GM12878 (cell line): ENCODE results near the gene DCTPP1. TPM values are rescaled to one million over a fixed set of nuclear protein-coding genes. Genes with fewer than 3 reads are reported as not detected.
A peak's percentile ranks its signal among the peaks of the same experiment; 100 is the strongest.

Experiments used
- BMI1 ChIP-seq: fragments of 450-650 bp; IDR thresholded peaks from 2 replicates; pipeline ENCODE4 v1.6.1; 2016; ENCODE audit warnings: mild to moderate bottlenecking, moderate library complexity, borderline replicate concordance
- CBFB ChIP-seq: IDR thresholded peaks from 2 replicates; pipeline ENCODE4 v1.6.1; 2016; ENCODE audit warnings: antibody characterized with exemption, low read depth
- EGR1 ChIP-seq, 2 experiments: IDR thresholded peaks; 1 replicate in 1 of 2; 2 replicates in 1 of 2; pipeline ENCODE4 v1.6.1; 2011 to 2012; ENCODE audit warnings: low read depth in 2 of 2, low read length in 2 of 2, borderline replicate concordance in 1 of 2, mild to moderate bottlenecking in 1 of 2, moderate library complexity in 1 of 2
- GATAD2B ChIP-seq: fragments of 450-650 bp; conservative IDR thresholded peaks from 2 replicates; pipeline ENCODE4 v1.6.1; 2017; ENCODE audit warnings: low read depth, mild to moderate bottlenecking, moderate library complexity
- IKZF1 ChIP-seq: fragments of 450-650 bp; conservative IDR thresholded peaks from 2 replicates; pipeline ENCODE4 v1.6.1; 2017; ENCODE audit warnings: antibody characterized with exemption, mild to moderate bottlenecking
- MTA2 ChIP-seq: fragments of 450-650 bp; IDR thresholded peaks from 2 replicates; pipeline ENCODE4 v1.6.1; 2016; ENCODE audit warnings: low read depth, mild to moderate bottlenecking, moderate library complexity
- MYC ChIP-seq: IDR thresholded peaks from 2 replicates; pipeline ENCODE4 v1.6.1; 2011; ENCODE audit warnings: mild to moderate bottlenecking, low read length, moderate library complexity, inconsistent platforms; ENCODE audit not compliant: insufficient read depth, insufficient replicate concordance, insufficient read length, severe bottlenecking
- PAX5 ChIP-seq: IDR thresholded peaks from 2 replicates; pipeline ENCODE4 v1.6.1; 2011; ENCODE audit warnings: low read depth, low read length, borderline replicate concordance
- POLR2AphosphoS2 ChIP-seq: IDR thresholded peaks from 2 replicates; pipeline ENCODE4 v1.6.1; 2011; ENCODE audit warnings: low read depth, mild to moderate bottlenecking, low read length, improper control_type of control experiment, moderate library complexity
- RB1 ChIP-seq: fragments of 450-650 bp; formaldehyde crosslinking; IDR thresholded peaks from 2 replicates; pipeline ENCODE4 v1.6.1; 2017; ENCODE audit warnings: mild to moderate bottlenecking, borderline replicate concordance
- RUNX3 ChIP-seq: IDR thresholded peaks from 2 replicates; pipeline ENCODE4 v1.6.1; 2012; ENCODE audit warnings: low read length, inconsistent platforms
- SPI1 ChIP-seq: IDR thresholded peaks from 2 replicates; pipeline ENCODE4 v1.6.1; 2011; ENCODE audit warnings: low read depth, mild to moderate bottlenecking, low read length, moderate library complexity, borderline replicate concordance; ENCODE audit not compliant: insufficient read depth
- SREBF1 ChIP-seq: IDR thresholded peaks from 2 replicates; pipeline ENCODE4 v1.6.1; 2012; ENCODE audit warnings: mild to moderate bottlenecking, low read length
- SREBF2 ChIP-seq: IDR thresholded peaks from 2 replicates; pipeline ENCODE4 v1.6.1; 2012; ENCODE audit warnings: mild to moderate bottlenecking, low read length
- TAF1 ChIP-seq: IDR thresholded peaks from 2 replicates; pipeline ENCODE4 v1.6.1; 2011; ENCODE audit warnings: mild to moderate bottlenecking, low read depth, low read length, borderline replicate concordance
- TCF7 ChIP-seq: IDR thresholded peaks from 2 replicates; pipeline ENCODE4 v1.6.1; 2014; ENCODE audit warnings: antibody characterized with exemption, borderline replicate concordance
- ZNF207 ChIP-seq: fragments of 450-650 bp; IDR thresholded peaks from 2 replicates; pipeline ENCODE4 v1.6.1; 2014; ENCODE audit warnings: antibody characterized with exemption, mild to moderate bottlenecking, borderline replicate concordance
- ZNF217 ChIP-seq: fragments of 450-650 bp; IDR thresholded peaks from 2 replicates; pipeline ENCODE4 v1.6.1; 2017; ENCODE audit warnings: antibody characterized with exemption, mild to moderate bottlenecking
- ZSCAN29 ChIP-seq: fragments of 450-650 bp; IDR thresholded peaks from 2 replicates; pipeline ENCODE4 v1.6.1; 2017; ENCODE audit warnings: mild to moderate bottlenecking, moderate library complexity
- ZZZ3 ChIP-seq: IDR thresholded peaks from 2 replicates; pipeline ENCODE4 v1.6.1; 2011; ENCODE audit warnings: low read depth; ENCODE audit not compliant: control insufficient read depth, insufficient read length
- polyA plus RNA-seq, 11 experiments: library from polyadenylated mRNA; depleted of rRNA in 4 of 11; unstranded in 6 of 11; stranded (reverse) in 5 of 11; fragments of >200 nt; fragmentation: Nextera tagmentation in 4 of 11; fragmentation: Illumina TruSeq in 1 of 11; extraction: Ambion mirVana in 4 of 11; extraction: Trizol in 1 of 11; gene quantifications; 1 replicate in 1 of 11; 2 replicates in 10 of 11; pipeline versions ENCODE4 v1.2.1 to v1.2.3, GENCODE V29; 2011 to 2016; ENCODE audit warnings: inconsistent platforms in 2 of 11, missing spikeins in 2 of 11, low read depth in 1 of 11
- total RNA-seq, 4 experiments: library from RNA; depleted of rRNA in 3 of 4; stranded (reverse); fragments of >200 nt in 3 of 4; fragmentation: Illumina TruSeq in 1 of 4; extraction: Trizol in 1 of 4; gene quantifications; 2 replicates each; pipeline versions ENCODE4 v1.2.1 to v1.2.3, GENCODE V29; 2013 to 2021
- TF ChIP-seq, protein P1 (sequence below): IDR thresholded peaks from 2 replicates; pipeline ENCODE4 v1.6.1; 2012; ENCODE audit warnings: low read depth, low read length, improper control_type of control experiment
- TF ChIP-seq, protein P2 (sequence below): IDR thresholded peaks from 2 replicates; pipeline ENCODE4 v1.6.1; 2012; ENCODE audit warnings: low read depth, low read length, improper control_type of control experiment
- TF ChIP-seq, protein P3 (sequence below): fragments of 450-650 bp; IDR thresholded peaks from 2 replicates; pipeline ENCODE4 v1.6.1; 2017; ENCODE audit warnings: borderline replicate concordance
- TF ChIP-seq, protein P4 (sequence below): fragments of 450-650 bp; IDR thresholded peaks from 2 replicates; pipeline ENCODE4 v1.6.1; 2017; ENCODE audit warnings: low read depth, mild to moderate bottlenecking, moderate library complexity

DCTPP1 gene
- total and polyA plus RNA-seq, 10 of the 15 experiments (the other 5 are each of a cell fraction or from before 2014, with no cell fraction given), result 72.1 to 266 (median 157) TPM

DNA sequence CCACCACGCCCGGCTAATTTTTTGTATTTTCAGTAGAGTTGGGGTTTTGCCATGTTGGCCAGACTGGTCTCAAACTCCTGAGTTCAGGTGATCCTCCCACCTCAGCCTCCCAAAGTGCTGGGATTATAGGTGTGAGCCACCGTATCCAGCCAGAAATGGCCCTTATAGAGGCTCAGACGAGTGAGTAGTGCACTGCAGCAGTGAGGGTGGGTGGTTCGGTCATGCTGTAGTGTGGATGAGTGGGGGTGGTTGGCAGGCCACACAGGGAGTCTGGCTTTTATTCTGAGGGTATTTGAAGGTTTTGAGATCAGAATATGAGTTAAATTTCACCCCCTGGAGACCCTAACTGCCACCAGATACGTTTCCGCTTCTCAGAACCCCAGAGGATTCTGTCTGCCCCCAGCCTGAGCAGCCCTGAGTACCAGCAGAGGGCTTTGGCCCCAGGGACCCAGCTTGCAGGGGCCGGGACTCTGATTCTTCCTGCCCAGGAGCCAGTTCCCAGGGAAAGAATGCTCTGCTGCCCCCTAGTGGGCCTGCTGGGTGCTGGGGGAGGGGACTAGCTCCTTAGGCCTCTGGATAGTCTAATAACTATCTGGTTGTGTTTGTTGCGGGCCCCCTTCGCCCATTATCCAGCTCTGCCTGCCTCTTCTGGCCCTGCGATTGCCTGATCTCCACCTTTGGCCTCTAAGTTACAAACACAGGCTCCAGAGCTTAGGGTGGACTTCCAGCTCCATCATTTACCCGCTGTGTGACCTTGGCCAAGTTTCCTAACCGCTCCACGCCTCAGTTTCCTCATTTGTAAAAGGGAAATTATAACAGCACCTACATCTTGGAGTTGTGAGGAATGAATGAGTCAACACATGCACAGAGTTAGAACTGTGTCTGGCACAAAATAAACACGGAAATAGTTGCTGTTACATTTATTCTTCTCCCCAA lies 20.4 kb downstream of the DCTPP1 start (continued):
- TF ChIP-seq MYC, result no peak
- TF ChIP-seq IKZF1, result peak; percentile 74
- TF ChIP-seq POLR2AphosphoS2, result no peak
- peak; percentile 69; the same call in 1 of the 2 replicates for TF ChIP-seq RB1
- TF ChIP-seq, protein P1, sequence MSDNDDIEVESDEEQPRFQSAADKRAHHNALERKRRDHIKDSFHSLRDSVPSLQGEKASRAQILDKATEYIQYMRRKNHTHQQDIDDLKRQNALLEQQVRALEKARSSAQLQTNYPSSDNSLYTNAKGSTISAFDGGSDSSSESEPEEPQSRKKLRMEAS, result no peak
- no peak; the same call in 1 of the 2 replicates for TF ChIP-seq TCF7
- TF ChIP-seq, protein P2, sequence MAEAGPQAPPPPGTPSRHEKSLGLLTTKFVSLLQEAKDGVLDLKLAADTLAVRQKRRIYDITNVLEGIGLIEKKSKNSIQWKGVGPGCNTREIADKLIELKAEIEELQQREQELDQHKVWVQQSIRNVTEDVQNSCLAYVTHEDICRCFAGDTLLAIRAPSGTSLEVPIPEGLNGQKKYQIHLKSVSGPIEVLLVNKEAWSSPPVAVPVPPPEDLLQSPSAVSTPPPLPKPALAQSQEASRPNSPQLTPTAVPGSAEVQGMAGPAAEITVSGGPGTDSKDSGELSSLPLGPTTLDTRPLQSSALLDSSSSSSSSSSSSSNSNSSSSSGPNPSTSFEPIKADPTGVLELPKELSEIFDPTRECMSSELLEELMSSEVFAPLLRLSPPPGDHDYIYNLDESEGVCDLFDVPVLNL, result no peak
- no peak for TF ChIP-seq SREBF2
- peak; percentile 42; the same call in 1 of the 2 replicates for TF ChIP-seq PAX5
- no peak for TF ChIP-seq MTA2
- TF ChIP-seq ZSCAN29, result no peak
- TF ChIP-seq ZZZ3, result no peak
- TF ChIP-seq, protein P3, sequence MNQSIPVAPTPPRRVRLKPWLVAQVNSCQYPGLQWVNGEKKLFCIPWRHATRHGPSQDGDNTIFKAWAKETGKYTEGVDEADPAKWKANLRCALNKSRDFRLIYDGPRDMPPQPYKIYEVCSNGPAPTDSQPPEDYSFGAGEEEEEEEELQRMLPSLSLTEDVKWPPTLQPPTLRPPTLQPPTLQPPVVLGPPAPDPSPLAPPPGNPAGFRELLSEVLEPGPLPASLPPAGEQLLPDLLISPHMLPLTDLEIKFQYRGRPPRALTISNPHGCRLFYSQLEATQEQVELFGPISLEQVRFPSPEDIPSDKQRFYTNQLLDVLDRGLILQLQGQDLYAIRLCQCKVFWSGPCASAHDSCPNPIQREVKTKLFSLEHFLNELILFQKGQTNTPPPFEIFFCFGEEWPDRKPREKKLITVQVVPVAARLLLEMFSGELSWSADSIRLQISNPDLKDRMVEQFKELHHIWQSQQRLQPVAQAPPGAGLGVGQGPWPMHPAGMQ, result no peak
- TF ChIP-seq CBFB, result no peak
- TF ChIP-seq SPI1, result no peak
- 0 out of 2 replicates have a peak, but pooled peaks have one; percentile 15 for TF ChIP-seq RUNX3
- TF ChIP-seq BMI1, result no peak
- no peak for TF ChIP-seq EGR1 (IDR thresholded peaks at IDR 0.05; ENCODE audit: borderline replicate concordance in 1 of 2, low read depth in 2 of 2, low read length in 2 of 2)
- TF ChIP-seq, protein P4, sequence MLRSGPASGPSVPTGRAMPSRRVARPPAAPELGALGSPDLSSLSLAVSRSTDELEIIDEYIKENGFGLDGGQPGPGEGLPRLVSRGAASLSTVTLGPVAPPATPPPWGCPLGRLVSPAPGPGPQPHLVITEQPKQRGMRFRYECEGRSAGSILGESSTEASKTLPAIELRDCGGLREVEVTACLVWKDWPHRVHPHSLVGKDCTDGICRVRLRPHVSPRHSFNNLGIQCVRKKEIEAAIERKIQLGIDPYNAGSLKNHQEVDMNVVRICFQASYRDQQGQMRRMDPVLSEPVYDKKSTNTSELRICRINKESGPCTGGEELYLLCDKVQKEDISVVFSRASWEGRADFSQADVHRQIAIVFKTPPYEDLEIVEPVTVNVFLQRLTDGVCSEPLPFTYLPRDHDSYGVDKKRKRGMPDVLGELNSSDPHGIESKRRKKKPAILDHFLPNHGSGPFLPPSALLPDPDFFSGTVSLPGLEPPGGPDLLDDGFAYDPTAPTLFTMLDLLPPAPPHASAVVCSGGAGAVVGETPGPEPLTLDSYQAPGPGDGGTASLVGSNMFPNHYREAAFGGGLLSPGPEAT, result 0 out of 2 replicates have a peak, but pooled peaks have one; percentile 48
- TF ChIP-seq TAF1, result no peak
- no peak for TF ChIP-seq ZNF217
- TF ChIP-seq SREBF1, result no peak
- peak; percentile 54; the same call in 1 of the 2 replicates for TF ChIP-seq ZNF207
- TF ChIP-seq GATAD2B, result no peak
